ENCODE results near the gene AIP. TPM values are rescaled to one million over a fixed set of nuclear protein-coding genes. Genes with fewer than 3 reads are reported as not detected.

AIP gene
- total and polyA plus RNA-seq, 9 of the 15 experiments (the other 6 are each of a cell fraction or from before 2014, with no cell fraction given): 5.2 to 92.5 (median 52.7) TPM

DNA sequence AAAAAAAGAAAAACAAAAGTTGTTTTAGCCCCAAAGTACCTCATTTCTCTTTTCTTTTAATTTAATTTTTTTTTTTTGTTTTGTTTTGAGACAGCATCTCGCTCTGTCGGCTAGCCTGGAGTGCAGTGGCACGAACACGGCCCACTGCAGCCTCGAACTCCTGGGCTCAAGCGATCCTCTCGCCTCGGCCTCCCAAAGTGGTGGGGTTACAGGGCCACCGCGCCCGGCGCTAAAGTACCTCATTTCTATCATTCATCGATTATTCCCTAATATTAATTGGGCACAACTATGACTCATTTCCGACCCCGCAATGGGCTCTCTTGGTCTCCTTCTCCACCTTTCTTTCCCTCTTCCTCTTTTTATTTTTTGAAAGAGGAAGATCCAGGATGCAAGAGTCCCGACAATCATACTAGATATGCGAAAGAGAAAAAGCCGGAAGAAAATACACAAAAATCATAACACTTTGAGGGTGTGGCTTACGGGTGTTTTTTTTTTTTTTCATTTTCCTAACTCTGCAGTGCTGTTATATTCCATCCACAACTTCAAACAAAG lies 475 bp upstream of the AIP start (continued):
- no peak for TF ChIP-seq MTF1 (CRISPR knock-in tag; IDR thresholded peaks at IDR 0.05; ENCODE audit: borderline replicate concordance)
- TF ChIP-seq BRF1 (IDR thresholded peaks at IDR 0.05; ENCODE audit: borderline replicate concordance, extremely low read depth, insufficient read length): no peak
- no peak for TF ChIP-seq ILK (tag; IDR thresholded peaks at IDR 0.05; ENCODE audit: borderline replicate concordance, low read depth)
- peak; percentile 59 for TF ChIP-seq DACH1 (IDR thresholded peaks at IDR 0.05; ENCODE audit: partially characterized antibody)
- no peak for TF ChIP-seq CHD1 (IDR thresholded peaks at IDR 0.05; ENCODE audit: low read length)
- TF ChIP-seq HIVEP1 (CRISPR knock-in tag; IDR thresholded peaks at IDR 0.05): no peak
- TF ChIP-seq, protein P1, sequence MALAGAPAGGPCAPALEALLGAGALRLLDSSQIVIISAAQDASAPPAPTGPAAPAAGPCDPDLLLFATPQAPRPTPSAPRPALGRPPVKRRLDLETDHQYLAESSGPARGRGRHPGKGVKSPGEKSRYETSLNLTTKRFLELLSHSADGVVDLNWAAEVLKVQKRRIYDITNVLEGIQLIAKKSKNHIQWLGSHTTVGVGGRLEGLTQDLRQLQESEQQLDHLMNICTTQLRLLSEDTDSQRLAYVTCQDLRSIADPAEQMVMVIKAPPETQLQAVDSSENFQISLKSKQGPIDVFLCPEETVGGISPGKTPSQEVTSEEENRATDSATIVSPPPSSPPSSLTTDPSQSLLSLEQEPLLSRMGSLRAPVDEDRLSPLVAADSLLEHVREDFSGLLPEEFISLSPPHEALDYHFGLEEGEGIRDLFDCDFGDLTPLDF (CRISPR knock-in tag; IDR thresholded peaks at IDR 0.05): no peak
- no peak for TF ChIP-seq NFATC3 (IDR thresholded peaks at IDR 0.05)
- TF ChIP-seq ZNF507 (tag; conservative IDR thresholded peaks at IDR 0.05): no peak
- TF ChIP-seq PRMT5 (CRISPR knock-in tag; IDR thresholded peaks at IDR 0.05): no peak
- TF ChIP-seq HDAC6 (IDR thresholded peaks at IDR 0.05; ENCODE audit: low read depth, low read length): no peak
- TF ChIP-seq ZNF324 (CRISPR knock-in tag; IDR thresholded peaks at IDR 0.05): no peak
- TF ChIP-seq, protein P2, sequence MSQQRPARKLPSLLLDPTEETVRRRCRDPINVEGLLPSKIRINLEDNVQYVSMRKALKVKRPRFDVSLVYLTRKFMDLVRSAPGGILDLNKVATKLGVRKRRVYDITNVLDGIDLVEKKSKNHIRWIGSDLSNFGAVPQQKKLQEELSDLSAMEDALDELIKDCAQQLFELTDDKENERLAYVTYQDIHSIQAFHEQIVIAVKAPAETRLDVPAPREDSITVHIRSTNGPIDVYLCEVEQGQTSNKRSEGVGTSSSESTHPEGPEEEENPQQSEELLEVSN (IDR thresholded peaks at IDR 0.05; ENCODE audit: borderline replicate concordance in 1 of 2, extremely low read depth in 1 of 2, insufficient read depth in 1 of 2, insufficient read length in 1 of 2, low read depth in 1 of 2, low read length in 1 of 2, poor library complexity in 1 of 2, severe bottlenecking in 1 of 2): no peak
- no peak for TF ChIP-seq CBFB (CRISPR knock-in tag; IDR thresholded peaks at IDR 0.05)
- no peak for TF ChIP-seq MGA (IDR thresholded peaks at IDR 0.05)

Measured in K562 (cell line).